Body of pancreas (tissue), 4 donors: Measurements from ENCODE around the gene PROM2.

ENCODE experiments used
- POLR2A ChIP-seq, 3 donors: fragments of 450-650 bp; IDR thresholded peaks; one replicate each; pipeline ENCODE4 v1.6.1; 2016; ENCODE audit warnings: antibody characterized with exemption in 3 of 3, mild to moderate bottlenecking in 2 of 3
- TF ChIP-seq, protein P1 (sequence below), 7 experiments: fragments of 450-650 bp in 4 of 7; fragments of 200-600 bp in 3 of 7; sonication (generic) in 3 of 7; IDR thresholded peaks; one replicate each; pipeline ENCODE4 v1.5.1; 2016 to 2019; ENCODE audit warnings: antibody characterized with exemption in 7 of 7

DNA sequence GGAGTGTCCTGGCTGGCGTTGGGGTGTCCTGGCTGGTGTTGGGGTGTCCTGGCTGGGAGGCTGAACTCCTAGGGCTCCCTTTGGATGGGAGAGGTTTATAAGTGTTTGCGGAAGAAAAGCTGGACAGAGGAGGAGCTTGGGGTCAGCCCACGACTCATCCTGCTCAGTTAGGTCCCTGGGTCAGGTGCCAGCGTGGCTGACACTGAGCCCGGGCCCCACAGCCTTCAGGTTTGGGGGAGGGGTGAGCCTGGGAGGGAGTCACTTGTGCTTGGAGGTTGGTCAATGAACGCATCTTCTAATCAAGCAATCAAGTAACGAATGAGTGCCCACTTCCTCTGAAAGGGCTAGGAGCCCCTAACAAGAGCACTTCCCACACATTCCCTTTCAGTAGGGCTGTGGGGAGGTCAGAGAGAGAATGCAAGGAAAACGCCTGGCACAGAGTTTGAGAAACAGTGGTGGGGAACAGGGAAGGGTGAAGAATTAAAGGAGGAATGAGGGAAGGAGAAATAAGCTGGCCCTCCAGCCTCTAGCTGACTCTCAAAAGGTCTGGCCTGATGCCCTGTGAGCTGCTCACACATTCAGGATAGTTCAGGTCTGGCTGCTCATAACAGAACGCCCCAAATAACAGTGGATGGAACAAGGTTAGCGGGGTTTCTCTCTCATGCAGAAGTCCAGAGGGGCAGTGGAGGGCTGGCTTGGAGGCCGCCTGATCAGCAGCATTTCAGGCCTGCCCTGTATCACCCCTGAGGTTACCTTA is 23.6 kb downstream of the PROM2 start:
- TF ChIP-seq, protein P1, sequence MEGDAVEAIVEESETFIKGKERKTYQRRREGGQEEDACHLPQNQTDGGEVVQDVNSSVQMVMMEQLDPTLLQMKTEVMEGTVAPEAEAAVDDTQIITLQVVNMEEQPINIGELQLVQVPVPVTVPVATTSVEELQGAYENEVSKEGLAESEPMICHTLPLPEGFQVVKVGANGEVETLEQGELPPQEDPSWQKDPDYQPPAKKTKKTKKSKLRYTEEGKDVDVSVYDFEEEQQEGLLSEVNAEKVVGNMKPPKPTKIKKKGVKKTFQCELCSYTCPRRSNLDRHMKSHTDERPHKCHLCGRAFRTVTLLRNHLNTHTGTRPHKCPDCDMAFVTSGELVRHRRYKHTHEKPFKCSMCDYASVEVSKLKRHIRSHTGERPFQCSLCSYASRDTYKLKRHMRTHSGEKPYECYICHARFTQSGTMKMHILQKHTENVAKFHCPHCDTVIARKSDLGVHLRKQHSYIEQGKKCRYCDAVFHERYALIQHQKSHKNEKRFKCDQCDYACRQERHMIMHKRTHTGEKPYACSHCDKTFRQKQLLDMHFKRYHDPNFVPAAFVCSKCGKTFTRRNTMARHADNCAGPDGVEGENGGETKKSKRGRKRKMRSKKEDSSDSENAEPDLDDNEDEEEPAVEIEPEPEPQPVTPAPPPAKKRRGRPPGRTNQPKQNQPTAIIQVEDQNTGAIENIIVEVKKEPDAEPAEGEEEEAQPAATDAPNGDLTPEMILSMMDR (IDR thresholded peaks at IDR 0.05), result no peak
- TF ChIP-seq POLR2A (IDR thresholded peaks at IDR 0.05), result no peak
